GM20000 (cell line): ENCODE measurements around the gene ATP5F1D.

Experiments
- DNase-seq: peaks from one replicate; pipeline ENCODE4 v3.0.0; 2012; ENCODE audit warnings: low spot score
- CTCF ChIP-seq: IDR thresholded peaks from 2 replicates; pipeline ENCODE4 v1.5.1; 2012; ENCODE audit warnings: mild to moderate bottlenecking, control low read depth; ENCODE audit errors: extremely low read depth, missing control alignments

Gene ATP5F1D

DNA sequence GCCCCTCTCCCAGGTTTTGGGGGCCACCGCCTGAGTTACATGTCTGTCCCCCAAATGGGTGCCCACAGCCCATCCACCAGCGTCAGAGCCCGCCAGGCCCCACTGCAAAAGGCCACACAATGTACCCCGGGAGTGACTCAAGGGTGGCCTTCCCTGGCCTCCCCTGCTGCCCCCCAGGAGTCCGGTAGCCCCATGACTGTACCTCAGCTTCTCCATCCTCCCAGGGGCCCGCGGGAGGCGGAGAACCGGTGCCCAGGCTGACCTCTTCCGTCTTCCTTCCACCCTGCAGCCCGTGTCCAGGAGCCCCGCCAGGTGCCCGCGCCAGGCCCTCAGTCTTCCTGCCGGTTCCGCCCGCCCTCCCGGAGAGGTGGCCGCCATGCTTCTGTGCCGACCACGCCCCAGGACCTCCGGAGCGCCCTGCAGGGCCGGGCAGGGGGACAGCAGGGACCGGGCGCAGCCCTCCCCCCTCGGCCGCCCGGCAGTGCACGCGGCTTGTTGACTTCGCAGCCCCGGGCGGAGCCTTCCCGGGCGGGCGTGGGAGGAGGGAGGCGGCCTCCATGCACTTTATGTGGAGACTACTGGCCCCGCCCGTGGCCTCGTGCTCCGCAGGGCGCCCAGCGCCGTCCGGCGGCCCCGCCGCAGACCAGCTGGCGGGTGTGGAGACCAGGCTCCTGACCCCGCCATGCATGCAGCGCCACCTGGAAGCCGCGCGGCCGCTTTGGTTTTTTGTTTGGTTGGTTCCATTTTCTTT, 14.1 kb upstream of the ATP5F1D start:
- no peak for DNase-seq
- TF ChIP-seq CTCF, result no peak

DNA sequence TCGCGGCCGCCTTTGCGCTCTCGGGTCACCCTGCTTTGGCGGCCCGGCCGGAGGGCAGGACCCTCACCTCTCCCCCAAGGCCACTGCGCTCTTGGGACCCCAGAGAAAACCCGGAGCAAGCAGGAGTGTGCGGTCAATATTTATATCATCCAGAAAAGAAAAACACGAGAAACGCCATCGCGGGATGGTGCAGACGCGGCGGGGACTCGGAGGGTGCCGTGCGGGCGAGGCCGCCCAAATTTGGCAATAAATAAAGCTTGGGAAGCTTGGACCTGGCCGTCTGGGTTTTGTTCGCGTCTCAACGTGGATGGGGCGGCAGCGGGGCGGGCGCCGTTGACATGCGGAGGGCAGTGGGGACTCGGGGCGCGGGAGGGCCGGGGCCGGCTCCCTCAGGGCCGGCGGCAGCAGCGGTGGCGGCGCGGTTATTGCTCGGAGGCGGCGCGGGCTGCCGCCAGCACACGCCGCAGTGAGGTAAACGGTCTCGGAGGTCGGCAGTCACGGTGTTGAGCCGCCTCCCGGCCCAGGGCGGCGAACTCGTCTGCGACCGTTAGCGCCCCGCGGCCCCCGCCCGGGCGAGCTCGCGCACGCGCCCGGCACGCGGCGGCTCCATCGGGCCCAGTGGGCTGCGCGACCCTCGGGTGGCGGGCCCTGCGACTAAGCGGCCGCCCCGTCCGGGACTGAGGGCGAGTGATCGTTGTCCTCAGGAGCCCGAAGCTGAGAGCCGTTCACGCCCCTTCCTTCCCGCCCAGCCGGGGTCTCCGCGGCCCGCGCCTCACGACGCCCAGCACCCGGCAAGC, 13.2 kb upstream of the ATP5F1D start:
- no peak for DNase-seq
- TF ChIP-seq CTCF, result no peak

- DNase-seq, result no peak
- TF ChIP-seq CTCF, result no peak
Observed at GRCh38 chr19:1229056-1229923, 12.3 kb upstream of the ATP5F1D start.

- DNase-seq, result no peak
- no peak for TF ChIP-seq CTCF
Observed at GRCh38 chr19:1229924-1230782, 11.4 kb upstream of the ATP5F1D start.

GRCh38 chr19:1230783-1231489, 10.6 kb upstream of the ATP5F1D start:
- TF ChIP-seq CTCF, result no peak
- DNase-seq, result no peak
